GM23338 (cell line): ENCODE data around the gene ZNF346. TPM values are rescaled to one million over a fixed set of nuclear protein-coding genes. Genes with fewer than 3 reads are reported as not detected.

Experiments used
- ATAC-seq: fragments of 200-7000 bp; cut with Tn5 transposase; 3 replicates; pipeline ENCODE4 v1.9.1; 2020
- DNase-seq: peaks from one replicate; pipeline ENCODE4 v3.0.0-alpha.2; 2015; ENCODE audit warnings: low spot score
- H2AFZ ChIP-seq: fragments of 200-600 bp; sonication (generic); 2 replicates; pipeline ENCODE4 v1.8.0; 2016; ENCODE audit warnings: antibody characterized with exemption, mild to moderate bottlenecking, moderate library complexity
- H3F3A ChIP-seq: fragments of 200-600 bp; sonication (generic); replicated peaks from 2 replicates; pipeline ENCODE4 v1.8.0; 2017; ENCODE audit warnings: antibody characterized with exemption, mixed run types, low read depth
- H3K27ac ChIP-seq: fragments of 200-600 bp; sonication (generic); 2 replicates; pipeline ENCODE4 v1.6.1; 2016; ENCODE audit warnings: low read depth
- H3K27me3 ChIP-seq: fragments of 200-600 bp; sonication (generic); 2 replicates; pipeline ENCODE4 v1.8.0; 2016; ENCODE audit warnings: mild to moderate bottlenecking, mixed run types, moderate library complexity; ENCODE audit not compliant: insufficient read depth
- H3K36me3 ChIP-seq: fragments of 200-600 bp; sonication (generic); 2 replicates; pipeline ENCODE4 v1.8.0; 2016; ENCODE audit warnings: mild to moderate bottlenecking; ENCODE audit not compliant: insufficient read depth
- H3K4me1 ChIP-seq: fragments of 200-600 bp; sonication (generic); 2 replicates; pipeline ENCODE4 v1.8.0; 2016; ENCODE audit warnings: mild to moderate bottlenecking, moderate library complexity; ENCODE audit not compliant: insufficient read depth
- H3K4me2 ChIP-seq: fragments of 200-600 bp; sonication (generic); 2 replicates; pipeline ENCODE4 v1.7.1; 2017; ENCODE audit warnings: mixed run types
- H3K4me3 ChIP-seq: fragments of 200-600 bp; sonication (generic); 2 replicates; pipeline ENCODE4 v1.6.1; 2016; ENCODE audit warnings: mixed run types
- H3K79me2 ChIP-seq: fragments of 200-600 bp; sonication (generic); replicated peaks from 2 replicates; pipeline ENCODE4 v1.8.0; 2017; ENCODE audit warnings: mild to moderate bottlenecking; ENCODE audit not compliant: insufficient read depth
- H3K9me2 ChIP-seq: fragments of 200-600 bp; sonication (generic); 2 replicates; pipeline ENCODE4 v1.8.0; 2017; ENCODE audit not compliant: insufficient read depth
- H4K20me1 ChIP-seq: fragments of 200-600 bp; sonication (generic); replicated peaks from 2 replicates; pipeline ENCODE4 v1.8.0; 2017; ENCODE audit warnings: mild to moderate bottlenecking; ENCODE audit not compliant: insufficient read depth
- H3K27ac Mint-ChIP-seq: 2 replicates; pipeline ENCODE4 v1.8.0; 2020; ENCODE audit warnings: inconsistent platforms, mild to moderate bottlenecking, moderate library complexity, mixed read lengths
- H3K27me3 Mint-ChIP-seq: 3 replicates; pipeline ENCODE4 v1.8.0; 2022; ENCODE audit warnings: low read depth, mild to moderate bottlenecking, moderate library complexity, mixed read lengths, inconsistent platforms; ENCODE audit not compliant: insufficient read depth, poor library complexity
- H3K36me3 Mint-ChIP-seq: 3 replicates; pipeline ENCODE4 v1.8.0; 2021; ENCODE audit warnings: low read depth, mild to moderate bottlenecking, inconsistent platforms, moderate library complexity, mixed read lengths
- H3K4me1 Mint-ChIP-seq: 3 replicates; pipeline ENCODE4 v1.8.0; 2020; ENCODE audit warnings: mild to moderate bottlenecking, inconsistent platforms, mixed read lengths
- H3K4me3 Mint-ChIP-seq: 3 replicates; pipeline ENCODE4 v1.8.0; 2021; ENCODE audit warnings: moderate library complexity, mild to moderate bottlenecking, inconsistent platforms, mixed read lengths
- H3K9me3 Mint-ChIP-seq: 3 replicates; pipeline ENCODE4 v1.8.0; 2020; ENCODE audit warnings: moderate library complexity, mild to moderate bottlenecking, inconsistent platforms, mixed read lengths
- CREB1 ChIP-seq: fragments of 250-450 bp; sonication (Bioruptor Pico); IDR thresholded peaks from 2 replicates; pipeline ENCODE4 v1.5.0; 2020; ENCODE audit warnings: low read depth, mild to moderate bottlenecking, moderate library complexity
- CTCF ChIP-seq, 2 experiments: fragments of 200-600 bp in 1 of 2; sonication (generic) in 1 of 2; conservative IDR thresholded peaks; 2 replicates each; pipeline versions ENCODE4 v1.5.1 to v1.6.1; 2016 to 2017; ENCODE audit warnings: antibody characterized with exemption in 2 of 2, low read depth in 2 of 2, mild to moderate bottlenecking in 2 of 2, moderate library complexity in 1 of 2
- JUNB ChIP-seq: IDR thresholded peaks from one replicate; pipeline ENCODE4 v1.6.1; 2016; ENCODE audit warnings: antibody characterized with exemption; ENCODE audit not compliant: unreplicated experiment
- NANOG ChIP-seq: IDR thresholded peaks from 2 replicates; pipeline ENCODE4 v1.6.1; 2016; ENCODE audit warnings: antibody characterized with exemption, borderline replicate concordance
- ZNF331 ChIP-seq: fragments of 250-450 bp; sonication (Bioruptor Pico); IDR thresholded peaks from 2 replicates; pipeline ENCODE4 v1.5.0; 2020; ENCODE audit warnings: low read depth, mild to moderate bottlenecking, moderate library complexity
- polyA plus RNA-seq: library from polyadenylated mRNA; unstranded; fragments of >200 nt; fragmentation: Nextera tagmentation; extraction: Ambion mirVana; gene quantifications from 2 replicates; pipeline ENCODE4 v1.2.1, GENCODE V29; 2016
- total RNA-seq: library from RNA; depleted of rRNA; stranded (reverse); fragments of >200 nt; shearing (Covaris generic); gene quantifications from 2 replicates; pipeline ENCODE4 v1.2.3, GENCODE V29; 2014
- TF ChIP-seq, protein P1 (sequence below): fragments of 250-450 bp; sonication (Bioruptor Pico); IDR thresholded peaks from 2 replicates; pipeline ENCODE4 v1.5.0; 2020; ENCODE audit warnings: mild to moderate bottlenecking, moderate library complexity
- TF ChIP-seq, protein P2 (sequence below): IDR thresholded peaks from 2 replicates; pipeline ENCODE4 v1.6.1; 2016; ENCODE audit warnings: antibody characterized with exemption

ZNF346 gene
- total and polyA plus RNA-seq, 2 experiments from 2014 or later = 11.0 to 27.2 TPM

GRCh38 chr5:177089127-177089526, 66.6 kb downstream of the ZNF346 start (continued):
- TF ChIP-seq, protein P1, sequence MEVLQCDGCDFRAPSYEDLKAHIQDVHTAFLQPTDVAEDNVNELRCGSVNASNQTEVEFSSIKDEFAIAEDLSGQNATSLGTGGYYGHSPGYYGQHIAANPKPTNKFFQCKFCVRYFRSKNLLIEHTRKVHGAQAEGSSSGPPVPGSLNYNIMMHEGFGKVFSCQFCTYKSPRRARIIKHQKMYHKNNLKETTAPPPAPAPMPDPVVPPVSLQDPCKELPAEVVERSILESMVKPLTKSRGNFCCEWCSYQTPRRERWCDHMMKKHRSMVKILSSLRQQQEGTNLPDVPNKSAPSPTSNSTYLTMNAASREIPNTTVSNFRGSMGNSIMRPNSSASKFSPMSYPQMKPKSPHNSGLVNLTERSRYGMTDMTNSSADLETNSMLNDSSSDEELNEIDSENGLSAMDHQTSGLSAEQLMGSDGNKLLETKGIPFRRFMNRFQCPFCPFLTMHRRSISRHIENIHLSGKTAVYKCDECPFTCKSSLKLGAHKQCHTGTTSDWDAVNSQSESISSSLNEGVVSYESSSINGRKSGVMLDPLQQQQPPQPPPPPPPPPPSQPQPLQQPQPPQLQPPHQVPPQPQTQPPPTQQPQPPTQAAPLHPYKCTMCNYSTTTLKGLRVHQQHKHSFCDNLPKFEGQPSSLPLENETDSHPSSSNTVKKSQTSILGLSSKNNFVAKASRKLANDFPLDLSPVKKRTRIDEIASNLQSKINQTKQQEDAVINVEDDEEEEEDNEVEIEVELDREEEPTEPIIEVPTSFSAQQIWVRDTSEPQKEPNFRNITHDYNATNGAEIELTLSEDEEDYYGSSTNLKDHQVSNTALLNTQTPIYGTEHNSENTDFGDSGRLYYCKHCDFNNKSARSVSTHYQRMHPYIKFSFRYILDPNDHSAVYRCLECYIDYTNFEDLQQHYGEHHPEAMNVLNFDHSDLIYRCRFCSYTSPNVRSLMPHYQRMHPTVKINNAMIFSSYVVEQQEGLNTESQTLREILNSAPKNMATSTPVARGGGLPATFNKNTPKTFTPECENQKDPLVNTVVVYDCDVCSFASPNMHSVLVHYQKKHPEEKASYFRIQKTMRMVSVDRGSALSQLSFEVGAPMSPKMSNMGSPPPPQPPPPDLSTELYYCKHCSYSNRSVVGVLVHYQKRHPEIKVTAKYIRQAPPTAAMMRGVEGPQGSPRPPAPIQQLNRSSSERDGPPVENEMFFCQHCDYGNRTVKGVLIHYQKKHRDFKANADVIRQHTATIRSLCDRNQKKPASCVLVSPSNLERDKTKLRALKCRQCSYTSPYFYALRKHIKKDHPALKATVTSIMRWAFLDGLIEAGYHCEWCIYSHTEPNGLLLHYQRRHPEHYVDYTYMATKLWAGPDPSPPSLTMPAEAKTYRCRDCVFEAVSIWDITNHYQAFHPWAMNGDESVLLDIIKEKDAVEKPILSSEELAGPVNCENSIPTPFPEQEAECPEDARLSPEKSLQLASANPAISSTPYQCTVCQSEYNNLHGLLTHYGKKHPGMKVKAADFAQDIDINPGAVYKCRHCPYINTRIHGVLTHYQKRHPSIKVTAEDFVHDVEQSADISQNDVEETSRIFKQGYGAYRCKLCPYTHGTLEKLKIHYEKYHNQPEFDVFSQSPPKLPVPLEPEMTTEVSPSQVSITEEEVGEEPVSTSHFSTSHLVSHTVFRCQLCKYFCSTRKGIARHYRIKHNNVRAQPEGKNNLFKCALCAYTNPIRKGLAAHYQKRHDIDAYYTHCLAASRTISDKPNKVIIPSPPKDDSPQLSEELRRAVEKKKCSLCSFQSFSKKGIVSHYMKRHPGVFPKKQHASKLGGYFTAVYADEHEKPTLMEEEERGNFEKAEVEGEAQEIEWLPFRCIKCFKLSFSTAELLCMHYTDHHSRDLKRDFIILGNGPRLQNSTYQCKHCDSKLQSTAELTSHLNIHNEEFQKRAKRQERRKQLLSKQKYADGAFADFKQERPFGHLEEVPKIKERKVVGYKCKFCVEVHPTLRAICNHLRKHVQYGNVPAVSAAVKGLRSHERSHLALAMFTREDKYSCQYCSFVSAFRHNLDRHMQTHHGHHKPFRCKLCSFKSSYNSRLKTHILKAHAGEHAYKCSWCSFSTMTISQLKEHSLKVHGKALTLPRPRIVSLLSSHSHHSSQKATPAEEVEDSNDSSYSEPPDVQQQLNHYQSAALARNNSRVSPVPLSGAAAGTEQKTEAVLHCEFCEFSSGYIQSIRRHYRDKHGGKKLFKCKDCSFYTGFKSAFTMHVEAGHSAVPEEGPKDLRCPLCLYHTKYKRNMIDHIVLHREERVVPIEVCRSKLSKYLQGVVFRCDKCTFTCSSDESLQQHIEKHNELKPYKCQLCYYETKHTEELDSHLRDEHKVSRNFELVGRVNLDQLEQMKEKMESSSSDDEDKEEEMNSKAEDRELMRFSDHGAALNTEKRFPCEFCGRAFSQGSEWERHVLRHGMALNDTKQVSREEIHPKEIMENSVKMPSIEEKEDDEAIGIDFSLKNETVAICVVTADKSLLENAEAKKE (CRISPR knock-in tag) = no peak
- TF ChIP-seq CTCF (conservative IDR thresholded peaks at IDR 0.05; ENCODE audit: low read depth in 2 of 2) (no peak), CREB1 (CRISPR knock-in tag) (no peak), NANOG (no peak), JUNB (no peak), ZNF331 (no peak)

DNA sequence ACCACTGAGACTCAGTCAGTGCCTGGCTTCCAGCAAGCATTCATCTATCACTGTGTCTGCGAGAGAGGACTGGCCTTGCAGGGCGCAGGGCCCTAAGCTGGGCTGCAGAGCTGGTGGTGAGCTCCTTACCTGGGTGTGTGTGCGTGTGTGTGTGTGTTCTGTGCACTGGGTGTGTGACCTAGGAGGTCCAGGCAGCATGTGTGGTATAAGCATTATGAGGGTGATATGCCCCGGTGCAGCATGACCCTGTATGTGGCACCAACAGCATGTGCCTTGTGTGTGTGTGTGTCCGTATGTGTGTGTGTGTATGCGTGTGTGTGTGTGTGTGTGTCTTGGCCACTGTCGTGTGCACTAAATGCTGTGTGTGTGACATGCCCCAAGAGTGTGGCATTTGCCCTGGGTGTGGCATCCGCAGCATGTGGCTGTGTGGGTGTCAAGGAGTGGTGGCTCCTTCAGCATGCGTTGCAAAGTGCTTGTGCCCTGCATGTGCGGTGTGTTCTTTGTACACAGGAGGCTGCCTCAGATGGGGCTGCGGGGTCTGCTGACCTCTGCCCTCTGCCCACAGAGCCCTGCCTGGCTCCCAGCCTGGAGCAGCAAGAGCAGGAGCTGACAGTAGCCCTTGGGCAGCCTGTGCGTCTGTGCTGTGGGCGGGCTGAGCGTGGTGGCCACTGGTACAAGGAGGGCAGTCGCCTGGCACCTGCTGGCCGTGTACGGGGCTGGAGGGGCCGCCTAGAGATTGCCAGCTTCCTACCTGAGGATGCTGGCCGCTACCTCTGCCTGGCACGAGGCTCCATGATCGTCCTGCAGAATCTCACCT, 67.5 kb downstream of the ZNF346 start:
- no peaks in the 10 kb centered on the region for H3K9me2 ChIP-seq
- H4K20me1 ChIP-seq = peaks cover 8% of the 10 kb centered on the region; the same call in 1 of the 2 replicates
- H3K79me2 ChIP-seq = peaks cover 22% of the 10 kb centered on the region
- no peak for ATAC-seq
- no peak overlapping the region for H3K4me3 Mint-ChIP-seq
- no peaks in the 10 kb centered on the region; the same call in 2 of the 3 replicates for H3K9me3 Mint-ChIP-seq
- no peaks in the 10 kb centered on the region for H3K27me3 ChIP-seq
- no peak overlapping the region for H3K27ac ChIP-seq
- no peak for DNase-seq
- no peak overlapping the region for H3K4me3 ChIP-seq
- peaks cover 11% of the 10 kb centered on the region for H3K27me3 Mint-ChIP-seq
- peaks cover 26% of the 10 kb centered on the region for H3K4me1 Mint-ChIP-seq
- no peak overlapping the region for H3K27ac Mint-ChIP-seq
- H3F3A ChIP-seq = peaks cover 17% of the 10 kb centered on the region
- peaks cover 5% of the 10 kb centered on the region for H3K36me3 ChIP-seq
- peaks cover 33% of the 10 kb centered on the region for H3K36me3 Mint-ChIP-seq
- H3K4me1 ChIP-seq = peaks cover 17% of the 10 kb centered on the region
- H3K4me2 ChIP-seq = no peak overlapping the region
- no peak overlapping the region for H2AFZ ChIP-seq
- TF ChIP-seq, protein P2, sequence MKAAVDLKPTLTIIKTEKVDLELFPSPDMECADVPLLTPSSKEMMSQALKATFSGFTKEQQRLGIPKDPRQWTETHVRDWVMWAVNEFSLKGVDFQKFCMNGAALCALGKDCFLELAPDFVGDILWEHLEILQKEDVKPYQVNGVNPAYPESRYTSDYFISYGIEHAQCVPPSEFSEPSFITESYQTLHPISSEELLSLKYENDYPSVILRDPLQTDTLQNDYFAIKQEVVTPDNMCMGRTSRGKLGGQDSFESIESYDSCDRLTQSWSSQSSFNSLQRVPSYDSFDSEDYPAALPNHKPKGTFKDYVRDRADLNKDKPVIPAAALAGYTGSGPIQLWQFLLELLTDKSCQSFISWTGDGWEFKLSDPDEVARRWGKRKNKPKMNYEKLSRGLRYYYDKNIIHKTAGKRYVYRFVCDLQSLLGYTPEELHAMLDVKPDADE = no peak
